Germinal center (tissue), 1 donor: ENCODE results near the gene RING1.
"Not testable (repeated sequence)": the region's sequence is repeated elsewhere in the genome, so short reads cannot be mapped to it uniquely, and the experiment has no call there.

ENCODE experiments used
- DNase-seq: peaks from one replicate; pipeline ENCODE4 v3.0.0; 2012; ENCODE audit warnings: mixed read lengths, low spot score

The RING1 gene

GRCh38 chr6:33206027-33206863 is 2.1 kb upstream of the RING1 start:
- DNase-seq: no peak

- no peak for DNase-seq
Observed at GRCh38 chr6:33206864-33207551, 1.3 kb upstream of the RING1 start.

GRCh38 chr6:33207552-33208090 is 679 bp upstream of the RING1 start:
- no peak for DNase-seq

- DNase-seq: no peak
Observed at GRCh38 chr6:33209856-33210255, 1.6 kb downstream of the RING1 start.

- DNase-seq: peak; percentile 1
Observed at GRCh38 chr6:33211136-33211535, 2.8 kb downstream of the RING1 start.

- peak; percentile 1 for DNase-seq
Observed at GRCh38 chr6:33211666-33212422, 3.5 kb downstream of the RING1 start.

GRCh38 chr6:33212857-33213165 is 4.5 kb downstream of the RING1 start:
- DNase-seq: no peak

- peak; percentile 36 for DNase-seq
Observed at GRCh38 chr6:33213166-33213988, 5.1 kb downstream of the RING1 start.

GRCh38 chr6:33213989-33214335 is 5.7 kb downstream of the RING1 start:
- peak; percentile 8 for DNase-seq

GRCh38 chr6:33215271-33216116 is 7.2 kb downstream of the RING1 start:
- DNase-seq: peak; percentile 1

- DNase-seq: no peak
Observed at GRCh38 chr6:33216117-33216649, 7.9 kb downstream of the RING1 start.

GRCh38 chr6:33217246-33217645 is 8.9 kb downstream of the RING1 start:
- DNase-seq: no peak

- DNase-seq: no peak
Observed at GRCh38 chr6:33217681-33218080, 9.4 kb downstream of the RING1 start.

- not testable (repeated sequence) for DNase-seq
Observed at GRCh38 chr6:33226503-33227120, 18.3 kb downstream of the RING1 start.

- no peak for DNase-seq
Observed at GRCh38 chr6:33235221-33235634, 26.9 kb downstream of the RING1 start.

- DNase-seq: no peak
Observed at GRCh38 chr6:33236328-33236727, 28.0 kb downstream of the RING1 start.

- DNase-seq: no peak
Observed at GRCh38 chr6:33236852-33237251, 28.6 kb downstream of the RING1 start.

GRCh38 chr6:33237741-33238140 is 29.4 kb downstream of the RING1 start:
- no peak for DNase-seq

GRCh38 chr6:33241968-33242367 is 33.7 kb downstream of the RING1 start:
- DNase-seq: no peak

GRCh38 chr6:33243476-33243875 is 35.2 kb downstream of the RING1 start:
- no peak for DNase-seq
